Myocyte (in vitro differentiated cells): Measurements from ENCODE around the gene RGMA. TPM values are rescaled to one million over a fixed set of nuclear protein-coding genes. Genes with fewer than 3 reads are reported as not detected.
"Not testable (repeated sequence)": the region's sequence is repeated elsewhere in the genome, so short reads cannot be mapped to it uniquely, and the experiment has no call there.

Source experiments
- DNase-seq: peaks from one replicate; pipeline ENCODE4 v3.0.0-alpha.2; 2012; ENCODE audit warnings: low read depth
- total RNA-seq: library from RNA; depleted of rRNA; stranded (reverse); fragments of >200 nt; gene quantifications from 2 replicates; pipeline ENCODE4 v1.2.3, GENCODE V29; 2014

Gene RGMA
- total RNA-seq, 1 donor from 2014 or later, result 0.16 TPM

DNA sequence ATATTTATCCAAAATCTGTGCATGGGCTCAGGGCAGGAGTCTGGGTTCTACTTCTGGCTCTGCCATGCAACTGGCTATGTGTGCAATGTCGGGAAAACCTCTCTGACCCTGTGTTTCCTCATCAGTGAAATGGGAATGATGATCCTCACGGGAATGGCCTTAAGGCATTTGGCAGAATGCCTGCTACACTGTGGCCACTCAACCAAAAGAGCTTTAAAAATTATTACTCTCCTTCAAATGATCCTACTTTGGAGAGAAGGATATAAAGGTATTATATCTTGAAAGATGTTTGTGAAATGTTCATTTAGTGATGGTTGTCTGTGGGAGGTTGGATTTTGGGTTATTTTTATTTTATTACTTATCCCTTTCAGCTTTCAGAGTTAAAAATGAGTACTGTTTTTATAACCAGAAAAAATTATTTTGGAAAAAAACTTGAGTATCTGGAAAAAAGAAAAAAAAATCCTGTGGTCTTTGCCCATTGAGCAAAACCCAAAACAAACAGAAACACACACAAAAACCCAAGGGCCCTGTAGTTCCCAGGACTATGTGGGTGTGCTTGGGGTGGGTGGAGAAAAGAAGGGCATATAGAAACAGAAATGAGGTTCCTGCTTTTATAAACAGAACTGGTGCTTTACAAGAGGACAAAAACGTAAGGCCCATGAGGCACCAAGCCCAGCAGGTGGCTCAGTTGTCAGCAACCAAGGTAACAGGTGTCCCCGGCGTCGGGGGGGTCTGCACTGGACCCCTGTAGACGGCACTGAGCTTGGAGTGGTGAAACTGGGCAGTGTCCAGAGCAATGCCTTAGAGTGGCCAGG lies 22.0 kb downstream of the RGMA start:
- no peak for DNase-seq

DNA sequence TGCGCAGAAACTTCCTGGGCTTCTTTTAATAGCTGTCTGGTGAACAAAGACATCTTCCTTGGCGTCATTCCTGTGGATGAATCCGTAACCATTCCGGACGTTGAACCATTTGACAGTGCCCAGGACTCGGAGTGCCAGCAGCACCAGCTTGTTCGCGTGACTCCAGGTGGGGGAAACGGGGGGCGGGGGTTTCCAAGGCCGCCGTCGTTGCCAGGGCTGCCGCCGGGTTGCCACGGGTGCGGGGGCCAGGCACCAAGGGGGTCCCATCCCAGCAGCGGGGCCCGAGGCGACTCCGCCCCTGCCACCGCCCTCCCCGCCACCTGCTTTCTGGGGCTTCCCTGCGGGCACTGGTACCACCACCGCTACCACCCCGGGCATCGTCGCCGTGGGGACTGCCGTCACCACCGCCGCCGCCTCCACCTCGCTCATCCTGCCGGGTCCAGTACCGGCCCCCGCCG lies 22.8 kb downstream of the RGMA start:
- DNase-seq, result no peak

DNA sequence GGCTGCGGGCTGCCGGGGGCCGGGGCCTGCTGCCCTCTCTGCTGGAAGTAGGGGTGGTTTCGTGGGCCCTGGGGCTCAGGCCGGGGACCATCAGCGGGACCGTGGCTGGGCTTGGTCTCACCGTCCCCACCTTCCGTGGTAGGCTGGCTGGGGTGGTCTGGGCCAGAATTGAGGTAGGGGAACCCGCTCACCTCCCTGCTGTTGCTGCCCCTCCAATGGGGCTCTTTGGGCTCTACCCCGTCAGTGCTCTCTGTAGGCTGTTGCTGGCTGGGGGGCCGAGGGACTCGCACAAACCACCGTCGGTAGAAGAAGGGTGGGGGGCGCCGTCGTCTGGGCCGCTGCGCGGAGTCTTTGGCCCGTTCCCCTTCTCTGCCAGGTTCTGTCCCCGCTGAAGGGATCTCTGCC lies 23.4 kb downstream of the RGMA start:
- DNase-seq, result no peak

DNA sequence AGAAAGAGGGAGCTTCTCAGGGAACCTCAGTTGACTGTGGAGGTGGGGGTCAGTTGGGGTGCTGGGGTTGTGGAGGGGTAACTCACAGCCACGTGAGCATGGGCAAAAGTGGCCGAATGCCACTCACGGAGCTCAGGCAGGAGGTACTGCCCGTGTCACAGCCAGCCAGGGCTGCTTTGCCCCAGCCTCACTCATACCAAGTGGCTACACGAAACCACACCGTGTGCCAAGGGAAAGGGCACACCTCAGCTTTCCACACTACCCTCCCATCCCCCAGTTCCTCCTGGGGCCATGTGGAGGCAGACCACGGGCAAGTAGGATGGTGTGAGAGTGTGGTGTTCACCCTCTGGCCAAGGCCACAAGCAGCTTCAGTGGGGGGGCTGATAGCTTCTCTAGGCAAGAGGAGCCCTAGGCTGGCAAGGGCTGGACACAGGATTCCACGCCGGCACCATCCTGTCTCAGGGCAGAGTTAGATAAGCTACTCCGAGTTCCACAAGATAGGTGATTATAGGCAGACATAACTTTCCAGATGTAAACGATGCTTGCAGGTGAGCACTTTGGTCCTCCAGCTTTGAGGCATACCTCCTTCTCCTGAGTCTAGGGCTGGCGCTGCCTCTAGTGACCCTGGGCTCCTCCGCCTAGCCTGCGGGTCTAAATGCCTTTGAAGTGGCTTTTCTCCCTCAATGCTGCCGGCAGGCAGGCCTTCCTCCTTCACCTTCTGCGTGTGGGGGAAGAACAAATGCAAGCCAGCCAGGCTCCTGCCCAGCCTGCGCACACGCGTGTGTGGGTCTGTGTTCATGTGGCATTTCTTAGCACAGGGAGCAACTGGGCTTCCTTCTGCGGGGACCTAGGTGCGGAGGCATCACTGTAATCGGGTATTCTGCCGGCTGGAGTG lies 25.0 kb downstream of the RGMA start:
- no peak for DNase-seq

DNA sequence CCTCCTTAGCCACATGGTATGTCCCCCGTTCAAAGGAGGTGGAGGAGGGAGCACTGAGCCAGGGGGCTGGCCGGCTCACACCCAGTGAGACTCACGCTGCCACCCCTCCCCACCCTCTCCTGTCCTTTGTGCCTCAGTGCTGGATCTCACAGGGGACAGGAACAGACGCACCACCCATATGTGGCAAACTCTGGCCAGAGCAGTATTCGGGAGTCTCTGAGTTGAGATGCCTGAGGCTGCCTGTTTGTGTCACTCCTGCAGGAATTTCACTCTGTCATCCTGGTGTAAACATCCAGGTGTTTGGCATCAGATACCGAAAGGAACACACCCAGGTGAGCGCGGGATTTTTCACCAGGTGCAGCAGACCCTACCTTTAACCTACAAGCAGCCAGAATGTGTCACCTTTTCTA lies 25.7 kb downstream of the RGMA start:
- no peak for DNase-seq

DNA sequence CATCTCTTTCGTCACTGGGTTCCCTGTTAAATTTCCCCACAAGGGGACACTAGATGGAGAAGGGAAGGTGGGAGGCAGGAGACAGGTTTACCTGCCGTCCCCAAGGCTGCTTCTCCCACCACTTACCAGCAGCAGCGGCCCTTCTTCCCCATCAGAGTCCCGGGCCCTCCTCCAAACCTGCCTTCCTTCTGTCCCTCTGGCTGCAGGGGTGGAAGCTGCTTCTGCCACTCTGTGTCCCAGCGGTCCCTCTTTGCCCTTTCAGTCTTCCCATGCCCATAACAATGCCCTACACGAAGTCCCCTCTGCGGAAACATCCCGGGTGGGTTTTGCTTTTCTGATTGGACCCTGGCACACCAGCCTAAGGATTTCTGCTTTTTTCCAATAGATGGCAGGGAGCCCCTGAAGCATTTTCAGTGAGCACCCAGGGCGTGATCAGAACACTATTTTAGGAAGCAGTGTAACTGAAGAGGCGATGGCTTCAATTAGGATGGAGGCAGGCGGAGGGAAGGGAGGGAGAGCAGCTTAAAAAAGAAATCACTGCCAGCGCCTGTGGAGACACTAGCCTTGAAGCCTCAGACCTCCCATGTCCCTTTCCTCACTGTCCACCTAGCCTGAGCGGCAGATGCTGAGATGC lies 26.3 kb downstream of the RGMA start:
- DNase-seq, result not testable (repeated sequence)

DNA sequence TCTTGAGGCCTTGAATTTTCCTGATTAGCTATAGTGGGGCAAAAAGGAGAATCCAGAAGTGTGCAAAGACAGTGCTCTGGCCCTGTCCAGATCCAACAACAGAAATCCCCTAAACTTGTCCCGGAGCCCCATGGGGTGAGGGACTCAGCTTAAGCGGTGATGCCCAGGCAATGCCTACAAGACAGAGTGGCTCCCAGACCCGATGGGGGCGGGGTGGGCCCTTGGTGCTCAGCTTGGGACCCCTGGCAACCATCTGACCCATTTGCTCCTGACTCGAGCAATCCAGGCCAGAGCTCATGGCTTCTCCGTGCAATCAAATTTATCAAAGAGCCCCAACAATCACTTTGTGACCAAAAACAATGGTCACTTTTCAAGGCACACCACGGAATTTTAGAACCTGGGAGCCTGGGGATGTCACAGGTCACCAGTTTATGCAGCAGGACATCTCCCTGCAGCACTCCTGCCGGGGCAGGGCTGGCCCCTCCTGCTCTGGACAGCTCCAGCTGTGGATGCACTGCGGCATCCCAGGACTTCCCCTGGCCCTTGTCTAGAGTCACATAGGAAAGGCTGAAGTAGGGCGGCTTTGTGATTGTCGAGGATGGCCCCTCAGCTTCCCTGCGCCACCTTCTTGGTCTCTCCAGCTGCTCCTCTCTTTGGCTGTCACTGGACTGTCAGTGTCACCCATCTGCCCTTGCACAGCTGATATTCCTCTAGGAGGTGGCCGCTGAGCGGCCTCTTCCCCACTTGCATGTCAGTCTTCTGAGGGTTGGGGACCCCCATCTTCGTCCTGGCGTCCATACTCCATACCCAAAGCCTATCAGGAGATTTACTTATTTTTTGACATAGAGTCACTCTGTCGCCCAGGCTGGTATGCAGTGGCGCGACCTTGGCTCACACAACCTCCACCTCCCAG lies 28.4 kb downstream of the RGMA start:
- DNase-seq, result no peak

DNA sequence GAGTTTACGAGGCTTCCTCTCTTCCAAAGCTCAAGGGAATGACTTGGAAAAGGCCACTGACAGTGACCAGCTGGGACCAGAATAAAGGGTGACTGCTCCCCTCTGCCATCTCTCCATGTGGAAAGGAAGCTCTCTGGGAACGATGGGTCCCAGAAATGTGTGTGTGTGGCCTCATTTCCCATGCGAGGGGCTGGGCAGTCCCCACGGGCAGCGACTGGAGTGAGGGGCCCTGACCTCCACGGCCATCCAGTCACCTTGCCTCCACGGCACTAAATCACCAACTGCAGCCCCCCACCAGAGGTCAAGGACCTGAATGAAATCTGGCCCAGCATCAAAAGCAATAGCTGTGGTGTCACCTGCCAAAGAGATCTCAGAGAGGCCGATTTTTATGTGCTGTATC lies 29.6 kb downstream of the RGMA start:
- no peak for DNase-seq

DNA sequence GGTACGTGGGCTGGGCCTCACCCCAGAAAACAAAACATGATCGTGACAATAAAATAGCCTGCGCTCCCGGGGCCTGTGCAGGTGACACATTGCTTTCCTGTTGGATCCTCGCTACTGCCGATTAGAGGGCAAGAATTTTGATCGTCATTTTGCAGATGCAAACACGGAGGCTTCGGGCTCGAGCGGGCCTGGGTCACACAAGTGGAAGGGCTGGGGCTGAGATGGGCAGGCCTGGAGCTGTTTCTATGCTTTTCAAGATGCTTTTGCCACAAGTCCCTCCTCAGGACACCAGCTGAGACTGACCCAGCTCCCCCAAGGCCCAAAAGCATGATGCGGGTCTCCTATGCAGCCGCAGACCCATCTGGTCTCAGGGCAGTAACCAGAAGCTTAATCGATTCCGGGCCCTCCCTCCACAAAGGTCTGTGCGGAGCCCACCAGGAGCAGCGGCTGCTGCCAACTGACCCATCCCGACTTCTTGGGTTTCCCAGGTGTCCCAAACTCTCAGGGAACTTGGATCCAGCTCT lies 30.0 kb downstream of the RGMA start:
- DNase-seq, result no peak

DNA sequence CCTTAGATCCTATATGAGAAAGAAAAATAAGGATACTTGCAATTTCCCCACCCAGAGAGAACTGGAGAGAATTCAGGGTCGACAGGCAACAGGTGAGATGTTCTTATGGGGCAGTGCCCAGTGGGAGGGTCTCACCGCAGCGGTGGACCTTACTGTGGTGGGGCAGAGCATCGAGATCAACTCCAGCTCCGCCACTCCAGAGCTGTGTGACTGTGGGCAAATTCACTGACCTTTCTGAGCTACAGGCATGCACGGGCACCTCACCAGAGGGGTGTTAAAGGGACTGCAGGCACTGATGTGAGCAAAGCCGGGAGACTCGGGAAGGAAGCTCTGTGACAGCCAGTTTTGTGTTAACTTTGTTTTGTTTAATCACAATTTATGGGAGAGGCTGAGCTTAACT lies 30.9 kb downstream of the RGMA start:
- no peak for DNase-seq

DNA sequence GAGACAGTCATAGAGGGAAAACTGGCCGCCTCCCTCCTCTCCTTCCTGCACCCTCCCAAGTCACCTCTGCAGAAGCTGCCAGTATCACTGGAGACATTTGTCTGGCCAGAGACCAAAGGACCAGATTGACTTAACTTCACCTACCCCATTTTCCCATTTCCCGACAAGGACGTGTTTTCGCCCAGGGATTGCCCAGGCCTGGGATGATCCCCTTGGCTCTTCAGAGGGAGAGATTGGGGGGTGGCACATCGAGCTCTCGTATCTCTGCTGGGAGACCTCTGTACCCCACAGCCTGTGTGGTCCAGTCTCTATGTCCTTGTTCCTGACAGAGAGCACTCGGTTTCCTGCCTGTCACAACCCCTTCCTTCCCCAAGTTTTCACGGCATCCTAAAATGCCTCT lies 31.4 kb downstream of the RGMA start:
- DNase-seq, result no peak

DNA sequence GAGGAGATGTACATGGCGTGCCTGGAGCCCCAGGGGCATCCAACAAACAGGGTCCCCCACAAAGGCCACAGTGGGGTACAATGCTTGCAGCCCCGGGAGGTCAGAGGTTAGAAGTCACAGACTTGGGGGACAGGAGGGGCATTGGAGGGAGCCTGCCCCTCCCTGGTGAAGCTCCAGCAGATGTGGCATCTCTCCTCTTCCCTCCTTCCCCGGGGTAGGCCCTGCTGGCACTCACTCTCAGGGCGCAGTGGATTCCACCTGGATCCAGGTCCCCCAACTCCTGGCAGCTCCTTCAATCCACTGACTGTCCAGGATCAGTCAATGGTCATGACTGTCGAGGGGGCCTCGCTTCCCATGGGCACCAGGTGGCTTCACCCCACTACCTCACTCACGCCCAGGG lies 32.2 kb downstream of the RGMA start:
- DNase-seq, result no peak

DNA sequence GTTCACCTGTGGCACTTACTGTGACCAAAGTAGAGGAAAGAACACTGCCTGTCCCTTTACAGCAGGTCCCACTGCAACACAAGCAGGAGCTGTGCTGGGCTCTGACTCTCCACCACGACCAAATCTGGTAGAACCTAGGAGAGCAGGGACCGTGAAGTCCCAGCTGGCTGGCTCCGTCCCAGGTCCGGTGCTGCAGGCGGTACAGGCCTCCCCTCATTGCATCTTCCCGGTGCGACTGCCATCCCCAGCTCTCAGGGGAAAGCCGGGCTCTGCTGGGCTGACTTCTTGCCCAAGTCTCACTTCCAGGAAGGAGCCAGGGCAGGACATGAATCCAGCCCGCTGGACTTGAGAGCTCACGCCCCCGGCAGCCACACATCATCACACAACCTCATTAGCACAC lies 33.8 kb downstream of the RGMA start:
- no peak for DNase-seq

DNA sequence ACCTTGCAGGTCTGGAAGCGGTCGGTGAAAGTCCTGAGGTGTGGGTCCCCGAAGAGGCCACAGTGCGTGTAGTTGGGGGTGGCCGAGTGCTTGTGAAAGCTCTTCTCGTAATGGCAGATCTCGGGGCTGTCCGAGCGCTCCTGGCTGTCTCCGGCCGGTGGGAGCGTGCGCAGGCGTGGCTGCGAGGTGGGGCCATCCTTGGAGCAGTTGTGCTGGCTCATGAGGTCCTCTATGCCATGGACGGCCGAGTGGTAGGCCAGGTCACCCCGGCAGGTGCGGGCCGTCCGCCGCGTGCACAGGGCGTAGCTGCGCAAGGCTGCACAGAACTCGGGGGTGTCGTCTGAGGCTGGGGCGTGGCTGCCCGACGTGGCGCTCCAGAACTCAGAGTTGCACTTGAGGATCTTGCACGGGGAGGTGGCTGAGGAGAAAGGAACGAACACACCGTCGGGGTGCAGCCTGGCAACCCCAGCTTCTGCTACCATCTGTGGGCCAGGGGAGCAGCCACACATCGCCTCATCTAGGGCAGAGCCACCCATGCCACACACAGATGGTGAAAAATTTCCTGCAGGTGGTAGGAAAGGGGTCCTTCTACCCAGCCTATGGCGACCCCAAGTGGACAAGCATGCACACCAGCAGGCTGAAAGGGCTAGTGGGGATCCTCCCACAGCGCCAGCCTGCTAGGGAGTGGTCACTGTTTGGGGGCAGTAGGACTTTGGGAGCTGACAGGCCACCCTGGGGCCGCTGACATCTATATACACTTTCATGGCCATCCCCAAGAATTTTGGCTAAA lies 36.7 kb downstream of the RGMA start:
- no peak for DNase-seq

DNA sequence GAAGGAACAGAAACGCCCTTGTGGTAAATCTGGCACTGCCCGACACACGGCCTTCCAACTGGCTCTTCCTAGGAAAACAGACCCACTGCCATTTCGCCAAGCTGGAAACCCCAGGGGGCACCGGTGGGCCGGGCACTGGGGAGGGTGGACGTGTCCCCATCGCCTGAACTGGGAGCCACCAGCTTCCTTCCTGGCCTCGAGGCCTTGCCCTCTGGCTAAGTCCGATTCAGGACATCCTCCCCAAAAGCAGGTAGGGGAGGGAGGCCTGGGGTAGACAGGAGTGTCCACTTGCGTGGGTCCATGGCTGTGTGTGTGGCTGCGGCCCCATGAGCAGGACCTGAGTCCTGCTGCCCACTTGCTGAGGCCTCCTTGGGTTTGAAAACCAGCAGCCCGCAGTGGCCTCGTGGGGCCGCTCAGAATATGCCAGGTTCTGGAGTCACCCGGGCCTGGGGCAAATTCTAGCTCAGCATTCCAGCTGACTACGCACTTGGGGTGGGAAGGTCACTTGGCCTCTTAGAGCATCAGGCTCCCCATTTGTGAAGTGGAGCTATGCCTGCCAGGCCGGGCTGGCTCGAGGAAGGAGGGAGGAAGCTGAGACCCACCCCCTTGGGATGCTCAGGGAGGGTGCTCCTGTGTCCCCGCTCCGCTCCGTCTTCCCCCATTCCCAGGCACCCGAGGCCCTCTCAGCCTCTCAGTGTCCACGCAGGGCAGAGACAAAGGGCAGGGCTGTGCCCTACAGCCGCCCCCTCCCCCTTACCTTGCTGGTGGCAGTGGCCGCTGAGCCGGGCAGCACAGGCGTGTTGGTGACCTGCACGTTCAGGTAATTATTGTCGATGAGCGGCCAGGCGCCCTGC lies 37.5 kb downstream of the RGMA start:
- DNase-seq, result no peak

DNA sequence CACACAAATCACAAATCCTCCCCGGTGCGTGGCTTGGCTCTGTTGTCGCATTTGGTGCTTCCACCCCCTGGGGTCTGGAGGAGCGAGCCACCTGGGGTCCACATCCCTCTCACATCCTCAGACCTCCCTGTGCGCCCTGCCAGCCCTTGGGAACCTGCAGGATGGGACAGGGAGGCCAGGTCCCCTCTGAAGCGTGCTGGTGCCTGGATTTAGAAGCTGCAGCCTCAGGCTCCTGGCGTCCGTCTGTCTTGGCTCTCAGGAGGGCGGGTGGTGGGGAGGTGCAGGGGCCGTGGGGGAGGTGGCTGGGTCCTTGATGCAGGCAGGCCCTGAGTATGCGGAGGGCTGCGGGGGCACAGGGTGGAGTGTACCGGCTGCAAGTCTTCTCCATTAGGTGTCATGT lies 38.4 kb downstream of the RGMA start:
- DNase-seq, result no peak

DNA sequence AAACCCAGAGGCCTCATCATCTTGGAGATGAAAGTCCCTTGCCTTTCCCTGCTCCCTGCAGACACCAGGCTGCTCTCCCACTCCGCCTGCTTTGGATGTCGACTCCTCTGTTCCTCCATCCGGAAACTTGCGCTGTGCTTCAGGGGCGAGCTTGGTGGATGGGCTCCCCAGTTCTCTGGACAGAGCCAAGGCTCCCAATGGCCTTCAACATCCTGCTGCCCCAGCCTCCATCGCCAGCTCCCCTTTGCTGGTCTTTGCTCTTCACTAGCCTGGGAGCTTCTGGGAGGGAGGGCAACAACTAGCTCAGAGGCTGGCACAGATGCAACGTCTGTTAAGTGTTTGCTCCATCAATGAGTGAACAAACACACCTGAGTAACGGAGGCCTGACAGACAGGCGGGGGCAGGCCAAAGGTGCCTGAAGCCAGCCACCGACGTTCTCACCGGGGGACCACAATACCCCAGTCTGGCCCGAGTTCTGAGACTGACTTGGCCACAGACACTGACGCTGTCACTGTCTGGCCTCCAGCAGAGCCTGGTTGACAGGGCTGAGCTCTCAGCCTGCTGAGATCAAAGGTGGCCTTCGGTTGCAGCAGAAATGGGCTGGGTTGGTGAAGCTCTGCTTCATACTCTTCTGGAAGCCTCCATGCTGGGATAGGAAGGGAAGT lies 39.0 kb downstream of the RGMA start:
- DNase-seq, result no peak

DNA sequence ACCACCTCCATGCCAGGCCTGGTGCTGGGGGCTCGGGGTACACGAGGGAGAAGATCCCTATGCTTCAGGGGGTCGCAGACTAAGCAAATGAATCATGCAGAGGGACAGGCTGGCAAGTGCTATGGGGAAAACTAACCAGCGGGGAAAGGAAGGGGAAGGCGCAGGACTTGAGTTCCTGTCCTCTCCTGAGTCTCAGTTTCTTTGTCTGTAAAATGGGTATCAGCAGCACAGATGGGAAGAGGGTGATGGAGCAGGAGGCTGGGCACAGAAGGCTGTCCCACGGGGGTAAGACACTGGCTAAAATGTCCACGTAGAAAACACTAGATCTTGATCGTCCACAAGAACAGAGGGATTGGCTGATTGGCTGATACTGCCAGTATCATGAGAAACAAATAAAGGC lies 39.8 kb downstream of the RGMA start:
- no peak for DNase-seq
